NCI-H1417 treated with DMSO at 0.1 percent for 48 hours (cell line): Measurements from ENCODE around the gene GAS6.
"Not testable (repeated sequence)": the region's sequence is repeated elsewhere in the genome, so short reads cannot be mapped to it uniquely, and the experiment has no call there.

Experiments used
- DNase-seq: peaks from one replicate; lab custom pipeline; 2025; lab: John Stamatoyannopoulos, UW

The GAS6 gene

GRCh38 chr13:113806104-113806471 is 57.8 kb downstream of the GAS6 start:
- DNase-seq = no peak

- DNase-seq = no peak
Observed at GRCh38 chr13:113805431-113806103, 58.3 kb downstream of the GAS6 start.

GRCh38 chr13:113804703-113805430 is 59.0 kb downstream of the GAS6 start:
- no peak for DNase-seq

- no peak for DNase-seq
Observed at GRCh38 chr13:113804017-113804702, 59.7 kb downstream of the GAS6 start.

- no peak for DNase-seq
Observed at GRCh38 chr13:113803409-113804016, 60.4 kb downstream of the GAS6 start.

- DNase-seq = no peak
Observed at GRCh38 chr13:113802761-113803160, 61.1 kb downstream of the GAS6 start.

GRCh38 chr13:113802090-113802531 is 61.8 kb downstream of the GAS6 start:
- no peak for DNase-seq

GRCh38 chr13:113801289-113801961 is 62.5 kb downstream of the GAS6 start:
- DNase-seq = no peak

GRCh38 chr13:113800576-113800926 is 63.3 kb downstream of the GAS6 start:
- DNase-seq = no peak

GRCh38 chr13:113798200-113798811 is 65.6 kb downstream of the GAS6 start:
- DNase-seq = no peak

GRCh38 chr13:113796964-113797676 is 66.8 kb downstream of the GAS6 start:
- no peak for DNase-seq

- no peak for DNase-seq
Observed at GRCh38 chr13:113796211-113796963, 67.5 kb downstream of the GAS6 start.

- DNase-seq = not testable (repeated sequence)
Observed at GRCh38 chr13:113795362-113795761, 68.5 kb downstream of the GAS6 start.

GRCh38 chr13:113794764-113795173 is 69.1 kb downstream of the GAS6 start:
- no peak for DNase-seq

GRCh38 chr13:113794086-113794485 is 69.8 kb downstream of the GAS6 start:
- no peak for DNase-seq

- DNase-seq = no peak
Observed at GRCh38 chr13:113793718-113794085, 70.2 kb downstream of the GAS6 start.

- DNase-seq = no peak
Observed at GRCh38 chr13:113792886-113793717, 70.8 kb downstream of the GAS6 start.

GRCh38 chr13:113792236-113792770 is 71.6 kb downstream of the GAS6 start:
- DNase-seq = no peak

- no peak for DNase-seq
Observed at GRCh38 chr13:113791761-113792160, 72.1 kb downstream of the GAS6 start.
